GM18507 (cell line): ENCODE measurements around the gene PRELID3B.

ENCODE experiments used
- DNase-seq: peaks from one replicate; pipeline ENCODE4 v3.0.0; 2011; ENCODE audit warnings: low read depth; ENCODE audit not compliant: insufficient read length; ENCODE audit errors: extremely low spot score
- FAIRE-seq: peaks from 2 replicates; lab custom pipeline; 2011; peaks lifted over from hg19 to GRCh38; lab: Jason Lieb, UNC

The PRELID3B gene

GRCh38 chr20:59001449-59002171, 41.0 kb downstream of the PRELID3B start:
- no peak for DNase-seq
- FAIRE-seq, result no peak

GRCh38 chr20:59001068-59001448, 41.5 kb downstream of the PRELID3B start:
- no peak for FAIRE-seq

GRCh38 chr20:59000326-59000725, 42.3 kb downstream of the PRELID3B start:
- FAIRE-seq (no peak), DNase-seq (no peak)

More at GRCh38 chr20:59001068-59001448, 41.5 kb downstream of the PRELID3B start:
- no peak for DNase-seq

GRCh38 chr20:58998656-58999055, 43.9 kb downstream of the PRELID3B start:
- FAIRE-seq (no peak), DNase-seq (no peak)

GRCh38 chr20:58997141-58997770, 45.3 kb downstream of the PRELID3B start:
- no peak for FAIRE-seq
- DNase-seq, result no peak

- FAIRE-seq (no peak), DNase-seq (no peak)
Measured at GRCh38 chr20:58996226-58996611, 46.4 kb downstream of the PRELID3B start.

GRCh38 chr20:58995461-58996225, 46.9 kb downstream of the PRELID3B start:
- FAIRE-seq, result no peak
- no peak for DNase-seq

GRCh38 chr20:58994390-58995159, 48.0 kb downstream of the PRELID3B start:
- DNase-seq (no peak), FAIRE-seq (no peak)

GRCh38 chr20:58993332-58994248, 49.0 kb downstream of the PRELID3B start:
- peak; percentile 49 for FAIRE-seq
- no peak for DNase-seq

GRCh38 chr20:58992911-58993310, 49.7 kb downstream of the PRELID3B start:
- no peak for FAIRE-seq
- DNase-seq, result no peak

GRCh38 chr20:58991715-58992114, 50.9 kb downstream of the PRELID3B start:
- no peak for DNase-seq
- FAIRE-seq, result no peak

- DNase-seq (no peak), FAIRE-seq (no peak)
Measured at GRCh38 chr20:58990651-58991445, 51.7 kb downstream of the PRELID3B start.

GRCh38 chr20:58989196-58989595, 53.4 kb downstream of the PRELID3B start:
- FAIRE-seq (no peak), DNase-seq (no peak)

GRCh38 chr20:58988565-58988882, 54.1 kb downstream of the PRELID3B start:
- no peak for FAIRE-seq

GRCh38 chr20:58987790-58988564, 54.6 kb downstream of the PRELID3B start:
- DNase-seq, result no peak
- FAIRE-seq, result no peak

More at GRCh38 chr20:58988565-58988882, 54.1 kb downstream of the PRELID3B start:
- no peak for DNase-seq

GRCh38 chr20:58986968-58987517, 55.5 kb downstream of the PRELID3B start:
- FAIRE-seq, result no peak

GRCh38 chr20:58986286-58986967, 56.2 kb downstream of the PRELID3B start:
- FAIRE-seq (no peak), DNase-seq (no peak)

More at GRCh38 chr20:58986968-58987517, 55.5 kb downstream of the PRELID3B start:
- DNase-seq, result no peak
